Common myeloid progenitor, CD34-positive (primary cell): ENCODE data around the gene DENND10.

Experiments
- CTCF ChIA-PET: fragments of 350-600 bp; sonication (Branson Sonifier 250); formaldehyde crosslinking; loops from one replicate; lab custom pipeline; 2021; ENCODE audit warnings: antibody characterized with exemption; lab: Charles Lee
- POLR2A ChIA-PET: fragments of 350-600 bp; sonication (Branson Sonifier 250); formaldehyde crosslinking; loops from one replicate; lab custom pipeline; 2021; ENCODE audit warnings: antibody characterized with exemption; lab: Charles Lee
- DNase-seq, 3 donors: peaks; one replicate each; pipeline versions ENCODE4 v3.0.0 to v3.0.0-alpha.2; 2013
- H3K27ac ChIP-seq, 2 experiments: 1 replicate in 1 of 2; 2 replicates in 1 of 2; pipeline ENCODE4 v1.7.0; 2013; ENCODE audit warnings: inconsistent platforms in 2 of 2, low read length in 2 of 2, mild to moderate bottlenecking in 2 of 2, low read depth in 1 of 2, moderate library complexity in 1 of 2; ENCODE audit not compliant: severe bottlenecking in 2 of 2, insufficient read depth in 1 of 2, poor library complexity in 1 of 2
- H3K27me3 ChIP-seq, 5 experiments: replicated peaks in 2 of 5; 1 replicate in 3 of 5; 2 replicates in 2 of 5; pipeline versions ENCODE4 v1.6.1 to v1.7.0; 2013; ENCODE audit warnings: low read length in 4 of 5, mild to moderate bottlenecking in 2 of 5, moderate library complexity in 2 of 5, inconsistent platforms in 1 of 5; ENCODE audit not compliant: insufficient read depth in 5 of 5, control insufficient read depth in 4 of 5
- H3K36me3 ChIP-seq, 4 experiments: 1 replicate in 2 of 4; 2 replicates in 2 of 4; pipeline versions ENCODE4 v1.6.1 to v1.7.0; 2013; ENCODE audit warnings: low read length in 3 of 4, control low read depth in 1 of 4, mild to moderate bottlenecking in 1 of 4; ENCODE audit not compliant: control insufficient read depth in 4 of 4, insufficient read depth in 4 of 4
- H3K4me1 ChIP-seq, 4 experiments: 1 replicate in 3 of 4; 2 replicates in 1 of 4; pipeline versions ENCODE4 v1.6.1 to v1.7.1; 2013; ENCODE audit warnings: low read length in 3 of 4, mild to moderate bottlenecking in 3 of 4, control low read depth in 1 of 4, inconsistent platforms in 1 of 4, moderate library complexity in 1 of 4; ENCODE audit not compliant: control insufficient read depth in 4 of 4, insufficient read depth in 4 of 4; ENCODE audit errors: control extremely low read depth in 1 of 4
- H3K4me3 ChIP-seq, 7 experiments: 1 replicate in 4 of 7; 2 replicates in 3 of 7; pipeline versions ENCODE4 v1.5.1 to v1.7.0; 2013; ENCODE audit warnings: mild to moderate bottlenecking in 7 of 7, low read length in 6 of 7, moderate library complexity in 6 of 7, inconsistent platforms in 2 of 7, low read depth in 2 of 7, control low read depth in 1 of 7; ENCODE audit not compliant: insufficient read depth in 4 of 7, control insufficient read depth in 1 of 7; ENCODE audit errors: extremely low read depth in 1 of 7
- H3K9me3 ChIP-seq, 5 experiments: 1 replicate in 4 of 5; 2 replicates in 1 of 5; pipeline versions ENCODE4 v1.6.1 to v1.7.1; 2013; ENCODE audit warnings: low read length in 4 of 5, mild to moderate bottlenecking in 2 of 5, inconsistent platforms in 1 of 5, low read depth in 1 of 5, moderate library complexity in 1 of 5; ENCODE audit not compliant: control insufficient read depth in 4 of 5, insufficient read depth in 2 of 5; ENCODE audit errors: control extremely low read depth in 1 of 5
- WGBS: methylation state at CpG from one replicate; pipeline ENCODE4 v1.1.5; 2013; ENCODE audit not compliant: insufficient coverage; 5-methylcytosine and 5-hydroxymethylcytosine counted together

DENND10 gene

GRCh38 chr10:119116326-119116951, 12.5 kb downstream of the DENND10 start:
- WGBS = no CpG with 5 or more reads among the region's 6 CpGs
- H3K27ac ChIP-seq = no peak overlapping the region
- CTCF ChIA-PET = interaction anchor here (0.9 to 2.6 kb wide), 6 partner anchors 11 to 83 kb away, joined by 3 to 8 read pairs (median 4); no protein-coding TSS in a partner anchor
- DNase-seq = no peak
- POLR2A ChIA-PET = interaction anchor here (0.5 kb wide), 1 partner anchor 219 kb away, joined by 10 read pairs; no protein-coding TSS in a partner anchor
- no peaks in the 10 kb centered on the region for H3K27me3 ChIP-seq
- H3K9me3 ChIP-seq = no peaks in the 10 kb centered on the region
- peaks cover 9 to 52% (median 31%) of the 10 kb centered on the region in 4 experiments for H3K36me3 ChIP-seq
- H3K4me3 ChIP-seq = no peak overlapping the region
- peaks cover 4 to 20% (median 14%) of the 10 kb centered on the region in 4 experiments for H3K4me1 ChIP-seq

- no peak for DNase-seq
- H3K36me3 ChIP-seq = peaks cover 4 to 57% (median 37%) of the 10 kb centered on the region in 4 experiments
- peaks cover 4 to 20% (median 13%) of the 10 kb centered on the region in 4 experiments for H3K4me1 ChIP-seq
- ChIA-PET POLR2A (no interaction called here), CTCF (interaction anchor here (1.2 to 1.3 kb wide), 2 partner anchors 13 to 16 kb away, joined by 3 read pairs; no protein-coding TSS in a partner anchor)
- no peaks in the 10 kb centered on the region for H3K9me3 ChIP-seq
- H3K27me3 ChIP-seq = no peaks in the 10 kb centered on the region
- no peak overlapping the region for H3K4me3 ChIP-seq
- H3K27ac ChIP-seq = no peak overlapping the region
- 100% methylated on average over 2 of the region's 5 CpGs for WGBS
Observed at GRCh38 chr10:119118231-119118630, 14.3 kb downstream of the DENND10 start.

- no peak overlapping the region for H3K27ac ChIP-seq
Observed at GRCh38 chr10:119119400-119119799, 15.5 kb downstream of the DENND10 start.

GRCh38 chr10:119120413-119120867, 16.5 kb downstream of the DENND10 start:
- Histone ChIP-seq H3K27me3 (no peaks in the 10 kb centered on the region), H3K4me3 (no peak overlapping the region), H3K9me3 (no peaks in the 10 kb centered on the region), H3K27ac (peak overlapping the region in 1 of 2 experiments; percentile 16), H3K36me3 (peaks cover 2 to 56% (median 41%) of the 10 kb centered on the region in 4 experiments), H3K4me1 (peaks cover 0 to 6% (median 2%) of the 10 kb centered on the region in 4 experiments)
- DNase-seq = no peak
- 93% methylated on average over 2 of the region's 4 CpGs for WGBS
- ChIA-PET POLR2A (no interaction called here), CTCF (no interaction called here)

More at GRCh38 chr10:119119400-119119799, 15.5 kb downstream of the DENND10 start:
- CTCF ChIA-PET = no interaction called here
- no peak for DNase-seq
- WGBS = 80% methylated on average over 1 of the region's 1 CpG
- Histone ChIP-seq H3K4me3 (no peak overlapping the region), H3K27me3 (no peaks in the 10 kb centered on the region), H3K9me3 (no peaks in the 10 kb centered on the region), H3K36me3 (peaks cover 2 to 57% (median 39%) of the 10 kb centered on the region in 4 experiments), H3K4me1 (peaks cover 0 to 8% (median 4%) of the 10 kb centered on the region in 4 experiments)
- POLR2A ChIA-PET = no interaction called here

- H3K4me3 ChIP-seq = no peak overlapping the region
- no peak for DNase-seq
- H3K36me3 ChIP-seq = peaks cover 2 to 60% (median 43%) of the 10 kb centered on the region in 4 experiments
- ChIA-PET CTCF (no interaction called here), POLR2A (no interaction called here)
- no peaks in the 10 kb centered on the region for H3K27me3 ChIP-seq
- H3K4me1 ChIP-seq = peaks cover 0 to 6% (median 2%) of the 10 kb centered on the region in 4 experiments
- WGBS = no CpG with 5 or more reads among the region's 2 CpGs
- no peaks in the 10 kb centered on the region for H3K9me3 ChIP-seq
- H3K27ac ChIP-seq = peak overlapping the region in 1 of 2 experiments; percentile 16
Observed at GRCh38 chr10:119120875-119121274, 17.0 kb downstream of the DENND10 start.

- H3K4me3 ChIP-seq = no peak overlapping the region
- 100% methylated on average over 1 of the region's 2 CpGs for WGBS
- H3K9me3 ChIP-seq = no peaks in the 10 kb centered on the region
- peaks cover 0 to 16% (median 14%) of the 10 kb centered on the region in 4 experiments for H3K4me1 ChIP-seq
- ChIA-PET POLR2A (no interaction called here), CTCF (interaction anchor here (1.5 kb wide), 1 partner anchor 23 kb away, joined by 3 read pairs; no protein-coding TSS in a partner anchor)
- H3K36me3 ChIP-seq = peaks cover 0 to 59% (median 36%) of the 10 kb centered on the region in 4 experiments
- H3K27ac ChIP-seq = no peak overlapping the region
- H3K27me3 ChIP-seq = no peaks in the 10 kb centered on the region
- no peak for DNase-seq
Observed at GRCh38 chr10:119125942-119126341, 22.0 kb downstream of the DENND10 start.

GRCh38 chr10:119129721-119130120, 25.8 kb downstream of the DENND10 start:
- WGBS = 100% methylated on average over 2 of the region's 4 CpGs
- ChIA-PET POLR2A (no interaction called here), CTCF (interaction anchor here (0.7 to 1.6 kb wide), 5 partner anchors 9 to 60 kb away, joined by 3 to 4 read pairs (median 4); no protein-coding TSS in a partner anchor)
- no peak for DNase-seq
- H3K36me3 ChIP-seq = peaks cover 2 to 49% (median 24%) of the 10 kb centered on the region in 4 experiments
- H3K27ac ChIP-seq = no peak overlapping the region
- no peaks in the 10 kb centered on the region for H3K27me3 ChIP-seq
- H3K4me3 ChIP-seq = no peak overlapping the region
- H3K9me3 ChIP-seq = no peaks in the 10 kb centered on the region
- H3K4me1 ChIP-seq = peaks cover 19 to 53% (median 44%) of the 10 kb centered on the region in 4 experiments
